A549 (cell line): ENCODE measurements around the gene ERRFI1.

Source experiments
- CBX8 ChIP-seq: fragments of 200-600 bp; sonication (generic); IDR thresholded peaks from 2 replicates; pipeline ENCODE4 v1.6.1; 2016
- ESRRA ChIP-seq: fragments of 150-350 bp; IDR thresholded peaks from 2 replicates; pipeline ENCODE4 v1.6.1; 2014; ENCODE audit warnings: mild to moderate bottlenecking, low read length, borderline replicate concordance
- JUNB ChIP-seq: fragments of >200 bp; sonication (Bioruptor Twin); formaldehyde crosslinking; IDR thresholded peaks from 2 replicates; pipeline ENCODE4 v1.6.1; 2016
- MYC ChIP-seq: IDR thresholded peaks from 2 replicates; pipeline ENCODE4 v1.6.1; 2012; ENCODE audit warnings: mild to moderate bottlenecking, inconsistent platforms, low read length, improper control_type of control experiment, borderline replicate concordance
- PHF8 ChIP-seq: fragments of 200-600 bp; sonication (generic); IDR thresholded peaks from 2 replicates; pipeline ENCODE4 v1.6.1; 2016; ENCODE audit warnings: low read depth, mild to moderate bottlenecking, antibody characterized with exemption, moderate library complexity, borderline replicate concordance
- POLR2A ChIP-seq: IDR thresholded peaks from 2 replicates; pipeline ENCODE4 v1.6.1; 2012; ENCODE audit warnings: mild to moderate bottlenecking, low read length
- POLR2AphosphoS2 ChIP-seq: conservative IDR thresholded peaks from 2 replicates; pipeline ENCODE4 v1.6.1; 2012; ENCODE audit warnings: low read length, improper control_type of control experiment, inconsistent platforms
- TF ChIP-seq, protein P1 (sequence below): fragments of >200 bp; sonication (Bioruptor Twin); formaldehyde crosslinking; IDR thresholded peaks from 3 replicates; pipeline ENCODE4 v1.5.1; 2016
- TF ChIP-seq, protein P2 (sequence below): fragments of 200-600 bp; sonication (generic); IDR thresholded peaks from 2 replicates; pipeline ENCODE4 v1.6.1; 2016; ENCODE audit warnings: antibody characterized with exemption, mild to moderate bottlenecking, moderate library complexity

DNA sequence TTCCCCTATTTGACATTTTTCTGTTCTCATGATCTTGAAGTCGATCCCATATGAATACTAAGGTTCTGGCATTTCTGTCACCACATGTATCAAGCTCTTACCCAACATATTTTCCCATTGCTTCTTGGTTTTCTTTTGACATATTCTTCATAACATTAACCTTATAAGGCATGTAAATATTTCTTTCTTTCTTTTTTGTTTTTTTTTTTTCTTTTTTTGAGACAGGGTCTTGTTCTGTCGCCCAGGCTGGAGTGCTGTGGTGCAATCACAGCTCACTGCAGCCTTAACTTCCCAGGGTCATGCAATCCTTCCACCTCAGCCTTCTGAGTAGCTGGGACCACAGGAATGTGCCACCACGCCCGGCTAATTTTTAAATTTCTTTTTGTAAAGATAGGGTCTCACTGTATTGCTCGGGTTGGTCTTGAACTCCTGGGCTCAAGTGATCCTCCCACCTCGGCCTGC, 33.1 kb upstream of the ERRFI1 start:
- TF ChIP-seq, protein P1, sequence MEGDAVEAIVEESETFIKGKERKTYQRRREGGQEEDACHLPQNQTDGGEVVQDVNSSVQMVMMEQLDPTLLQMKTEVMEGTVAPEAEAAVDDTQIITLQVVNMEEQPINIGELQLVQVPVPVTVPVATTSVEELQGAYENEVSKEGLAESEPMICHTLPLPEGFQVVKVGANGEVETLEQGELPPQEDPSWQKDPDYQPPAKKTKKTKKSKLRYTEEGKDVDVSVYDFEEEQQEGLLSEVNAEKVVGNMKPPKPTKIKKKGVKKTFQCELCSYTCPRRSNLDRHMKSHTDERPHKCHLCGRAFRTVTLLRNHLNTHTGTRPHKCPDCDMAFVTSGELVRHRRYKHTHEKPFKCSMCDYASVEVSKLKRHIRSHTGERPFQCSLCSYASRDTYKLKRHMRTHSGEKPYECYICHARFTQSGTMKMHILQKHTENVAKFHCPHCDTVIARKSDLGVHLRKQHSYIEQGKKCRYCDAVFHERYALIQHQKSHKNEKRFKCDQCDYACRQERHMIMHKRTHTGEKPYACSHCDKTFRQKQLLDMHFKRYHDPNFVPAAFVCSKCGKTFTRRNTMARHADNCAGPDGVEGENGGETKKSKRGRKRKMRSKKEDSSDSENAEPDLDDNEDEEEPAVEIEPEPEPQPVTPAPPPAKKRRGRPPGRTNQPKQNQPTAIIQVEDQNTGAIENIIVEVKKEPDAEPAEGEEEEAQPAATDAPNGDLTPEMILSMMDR = no peak
- TF ChIP-seq POLR2AphosphoS2 = no peak
- no peak for TF ChIP-seq POLR2A
- TF ChIP-seq JUNB = no peak
- TF ChIP-seq ESRRA = no peak
- no peak for TF ChIP-seq MYC
- no peak for TF ChIP-seq PHF8
- TF ChIP-seq, protein P2, sequence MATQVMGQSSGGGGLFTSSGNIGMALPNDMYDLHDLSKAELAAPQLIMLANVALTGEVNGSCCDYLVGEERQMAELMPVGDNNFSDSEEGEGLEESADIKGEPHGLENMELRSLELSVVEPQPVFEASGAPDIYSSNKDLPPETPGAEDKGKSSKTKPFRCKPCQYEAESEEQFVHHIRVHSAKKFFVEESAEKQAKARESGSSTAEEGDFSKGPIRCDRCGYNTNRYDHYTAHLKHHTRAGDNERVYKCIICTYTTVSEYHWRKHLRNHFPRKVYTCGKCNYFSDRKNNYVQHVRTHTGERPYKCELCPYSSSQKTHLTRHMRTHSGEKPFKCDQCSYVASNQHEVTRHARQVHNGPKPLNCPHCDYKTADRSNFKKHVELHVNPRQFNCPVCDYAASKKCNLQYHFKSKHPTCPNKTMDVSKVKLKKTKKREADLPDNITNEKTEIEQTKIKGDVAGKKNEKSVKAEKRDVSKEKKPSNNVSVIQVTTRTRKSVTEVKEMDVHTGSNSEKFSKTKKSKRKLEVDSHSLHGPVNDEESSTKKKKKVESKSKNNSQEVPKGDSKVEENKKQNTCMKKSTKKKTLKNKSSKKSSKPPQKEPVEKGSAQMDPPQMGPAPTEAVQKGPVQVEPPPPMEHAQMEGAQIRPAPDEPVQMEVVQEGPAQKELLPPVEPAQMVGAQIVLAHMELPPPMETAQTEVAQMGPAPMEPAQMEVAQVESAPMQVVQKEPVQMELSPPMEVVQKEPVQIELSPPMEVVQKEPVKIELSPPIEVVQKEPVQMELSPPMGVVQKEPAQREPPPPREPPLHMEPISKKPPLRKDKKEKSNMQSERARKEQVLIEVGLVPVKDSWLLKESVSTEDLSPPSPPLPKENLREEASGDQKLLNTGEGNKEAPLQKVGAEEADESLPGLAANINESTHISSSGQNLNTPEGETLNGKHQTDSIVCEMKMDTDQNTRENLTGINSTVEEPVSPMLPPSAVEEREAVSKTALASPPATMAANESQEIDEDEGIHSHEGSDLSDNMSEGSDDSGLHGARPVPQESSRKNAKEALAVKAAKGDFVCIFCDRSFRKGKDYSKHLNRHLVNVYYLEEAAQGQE = no peak
- no peak for TF ChIP-seq CBX8
